ENCODE results near the gene DSTN.

Gene DSTN

DNA sequence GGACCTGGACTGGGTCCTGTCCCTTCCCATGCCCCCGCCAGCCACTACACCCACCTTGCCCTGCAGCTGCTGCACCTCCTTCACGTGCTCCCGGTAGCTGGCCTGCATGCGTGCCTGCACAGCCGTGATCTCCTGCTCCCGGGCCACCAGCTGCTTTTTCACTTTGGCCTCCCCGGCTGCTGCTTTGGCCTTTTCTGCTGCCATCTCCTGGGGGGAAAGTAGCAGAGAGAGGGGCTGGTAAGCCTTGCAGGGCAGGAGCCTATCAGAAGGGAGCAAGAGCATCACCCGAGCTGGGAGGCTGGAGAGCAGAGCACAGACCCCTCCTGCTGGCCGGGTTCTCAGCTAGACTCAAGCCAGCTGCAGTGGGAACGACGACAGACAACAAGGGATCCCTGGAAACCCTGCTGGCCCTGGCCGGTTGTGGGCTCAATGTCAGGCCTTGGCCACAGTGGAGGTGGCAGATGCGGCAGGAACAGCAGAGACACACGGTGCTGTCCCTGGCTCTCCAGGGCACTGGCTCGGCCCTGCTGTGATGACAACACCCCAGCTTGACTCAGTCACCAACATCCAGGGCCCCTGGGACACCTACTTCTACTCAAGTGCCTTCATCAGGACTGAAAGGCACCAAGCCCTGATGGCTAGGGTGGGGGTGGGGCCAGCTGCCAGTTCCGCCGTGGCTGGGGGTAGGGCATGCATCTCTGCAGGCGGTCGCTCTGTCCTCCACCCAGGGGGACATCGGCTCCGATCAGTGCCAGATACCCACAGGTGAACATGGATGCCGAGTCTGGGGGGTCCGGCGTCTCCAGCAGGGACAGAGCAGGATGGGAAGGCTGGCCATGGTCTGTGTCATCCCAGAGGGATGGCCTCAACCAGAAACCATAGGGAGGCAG is 66.9 kb downstream of the DSTN start:
- no peak for DNase-seq (ENCODE audit: low read depth in 2 of 2, low spot score in 1 of 2)

DNA sequence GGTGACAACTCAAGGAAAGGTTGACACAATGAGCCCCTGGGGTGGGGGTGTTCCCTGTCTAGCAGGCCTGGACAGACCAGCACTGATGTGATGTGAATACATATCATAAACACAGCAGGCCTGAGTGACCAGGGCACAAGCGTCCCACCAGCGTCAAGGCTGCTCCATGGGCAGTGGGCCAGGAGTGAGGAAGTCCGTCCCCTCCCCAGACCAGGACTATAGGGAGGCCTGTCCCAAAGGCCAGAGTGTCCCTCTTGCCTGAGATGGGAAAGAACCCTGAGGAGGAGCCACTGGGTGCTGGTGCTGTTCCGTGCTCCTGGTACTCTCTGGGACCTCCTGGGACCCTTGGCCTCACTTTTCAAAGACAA is 67.5 kb downstream of the DSTN start:
- no peak for DNase-seq (ENCODE audit: low read depth in 2 of 2, low spot score in 1 of 2)

DNA sequence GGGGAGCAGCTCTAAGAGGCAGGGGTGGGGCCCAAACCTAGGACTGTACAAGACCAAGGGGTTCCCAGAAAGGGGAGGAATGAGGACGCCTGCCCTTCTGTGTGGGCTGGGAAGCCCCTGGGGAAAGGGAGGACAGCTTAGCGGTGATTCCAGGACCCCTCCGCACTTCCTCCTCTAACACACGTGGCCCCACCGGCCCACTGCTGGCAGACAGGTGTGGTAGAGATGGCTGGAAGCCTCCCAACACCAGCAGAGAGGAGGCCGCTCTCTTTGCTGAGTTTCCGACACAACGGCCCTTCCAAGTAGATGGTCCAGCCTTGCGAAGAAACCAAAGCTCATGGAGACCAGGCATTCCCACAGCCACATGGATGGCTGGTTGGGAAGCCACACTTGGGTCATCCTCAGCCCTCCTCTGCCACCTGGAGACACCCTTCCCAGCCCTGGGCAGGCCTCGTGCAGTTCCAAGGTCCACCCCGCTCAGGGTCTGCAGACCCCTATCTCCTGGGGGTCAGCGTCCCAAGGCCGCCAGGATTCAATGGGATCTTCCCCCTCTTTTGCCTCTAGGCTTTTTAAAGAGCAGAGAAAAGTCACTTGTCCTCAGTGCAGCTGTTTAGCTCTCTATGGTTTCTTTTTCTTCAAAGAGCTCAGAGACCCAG is 68.2 kb downstream of the DSTN start:
- DNase-seq (ENCODE audit: low read depth in 2 of 2, low spot score in 1 of 2) = no peak

DNA sequence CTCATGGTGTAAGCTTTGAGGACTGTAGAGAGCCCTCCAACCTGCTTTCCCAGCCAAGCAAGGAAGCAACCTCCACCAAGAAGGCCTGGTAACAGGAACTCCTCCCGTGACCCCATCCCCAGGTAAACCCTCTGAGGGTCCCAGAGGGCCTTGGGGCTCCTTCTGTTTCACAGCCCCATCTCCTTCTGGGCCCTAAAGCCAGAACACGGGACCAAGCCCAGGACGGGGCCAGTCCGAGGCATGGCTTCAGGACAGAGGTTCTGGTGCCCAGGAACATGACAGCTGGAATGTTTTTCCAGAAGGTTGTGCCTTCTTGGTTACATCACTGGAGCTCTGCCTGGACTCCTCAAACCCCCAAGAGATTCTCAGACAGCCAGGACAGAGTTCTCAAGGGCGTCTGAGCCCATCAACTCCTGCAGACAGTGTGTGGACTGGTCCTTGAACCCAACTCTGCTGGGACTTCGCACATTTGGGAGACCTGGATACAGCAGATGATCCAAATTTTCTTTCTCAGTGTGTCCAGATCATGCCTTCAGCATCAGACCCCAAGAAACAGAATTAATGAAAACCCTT is 69.0 kb downstream of the DSTN start:
- DNase-seq (ENCODE audit: low read depth in 2 of 2, low spot score in 1 of 2) = no peak

DNA sequence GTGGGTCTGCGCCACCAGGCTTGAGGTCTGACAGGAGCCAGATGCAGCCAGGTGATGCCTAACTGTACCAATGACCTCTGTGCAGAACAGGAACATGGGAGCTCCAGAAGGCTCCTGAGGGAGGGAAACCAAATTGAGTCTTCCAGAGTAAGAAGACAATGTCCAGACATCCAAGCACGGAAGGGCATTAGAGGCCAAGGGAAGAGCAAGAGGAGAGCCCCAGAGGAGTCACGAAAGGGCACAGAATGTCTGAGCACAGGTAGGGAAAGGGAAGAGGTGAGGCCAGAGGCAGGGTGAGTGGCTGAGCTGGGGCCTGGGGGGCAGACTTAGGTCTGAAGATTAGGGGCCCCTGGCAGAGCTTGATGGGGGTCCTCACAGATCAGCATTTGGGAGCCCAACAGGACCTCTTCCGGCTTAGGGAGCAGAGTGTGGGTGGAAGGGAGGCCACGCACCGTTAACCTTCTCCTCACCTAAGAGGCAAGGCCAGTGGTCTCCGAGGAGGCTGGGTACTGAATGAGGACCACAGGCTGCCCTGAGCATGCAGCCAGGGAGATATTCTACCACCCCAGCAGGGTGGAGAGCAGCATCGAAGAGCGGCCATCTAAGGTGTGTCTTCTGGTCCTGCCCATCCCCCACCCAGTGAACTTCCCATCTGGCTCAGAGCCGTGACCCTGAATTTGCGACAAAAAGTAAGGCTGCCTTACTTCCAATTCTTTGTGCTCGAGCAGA is 70.4 kb downstream of the DSTN start:
- no peak for DNase-seq (ENCODE audit: low read depth in 2 of 2, low spot score in 1 of 2)

DNA sequence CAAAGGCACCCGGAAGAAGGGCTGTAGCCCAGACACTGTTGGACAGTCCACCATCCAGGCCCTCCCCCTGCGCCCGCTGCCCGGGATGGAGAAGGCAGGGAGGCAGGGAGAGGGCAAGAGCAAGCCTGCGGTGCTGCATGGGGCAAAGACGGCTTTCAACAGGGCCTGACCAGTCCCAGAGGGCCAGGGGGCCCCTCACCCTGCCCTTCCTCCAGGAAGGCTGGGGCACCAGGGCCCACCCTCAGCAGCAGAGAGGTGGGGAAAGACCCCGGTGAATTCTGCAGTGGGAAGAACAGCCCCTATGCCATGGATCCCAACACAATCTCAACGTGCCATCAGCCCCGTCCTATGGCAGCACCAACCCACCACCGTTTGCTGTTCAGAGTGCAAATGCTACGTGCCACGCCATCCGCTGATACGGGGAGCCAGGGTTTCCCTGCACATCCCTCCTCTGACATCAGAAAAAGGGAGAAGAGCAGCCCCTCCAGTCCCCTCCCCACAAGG is 71.1 kb downstream of the DSTN start:
- no peak for DNase-seq (ENCODE audit: low read depth in 2 of 2, low spot score in 1 of 2)

DNA sequence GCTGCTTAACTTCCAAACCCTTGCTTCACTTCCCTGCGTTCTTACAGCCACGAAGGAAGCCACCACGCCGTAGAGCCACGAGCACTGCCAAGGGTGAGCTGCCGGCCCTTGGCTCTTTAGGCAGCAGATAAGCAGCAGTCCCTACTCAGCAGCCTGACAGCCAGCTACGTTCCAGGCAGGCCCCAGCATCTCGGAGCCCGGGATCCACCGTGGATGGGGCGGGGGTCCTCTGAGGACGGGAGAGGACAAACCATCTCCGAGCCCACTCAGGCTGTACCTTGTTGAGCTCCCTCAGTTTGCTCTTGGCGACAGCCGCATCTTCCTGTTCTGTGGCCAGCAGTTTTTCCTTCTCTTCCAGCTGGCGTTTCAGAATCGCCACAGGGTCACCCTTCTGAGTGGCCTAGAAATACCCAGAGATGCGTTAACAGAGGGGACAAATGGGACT is 71.7 kb downstream of the DSTN start:
- no peak for DNase-seq (ENCODE audit: low read depth in 2 of 2, low spot score in 1 of 2)

DNA sequence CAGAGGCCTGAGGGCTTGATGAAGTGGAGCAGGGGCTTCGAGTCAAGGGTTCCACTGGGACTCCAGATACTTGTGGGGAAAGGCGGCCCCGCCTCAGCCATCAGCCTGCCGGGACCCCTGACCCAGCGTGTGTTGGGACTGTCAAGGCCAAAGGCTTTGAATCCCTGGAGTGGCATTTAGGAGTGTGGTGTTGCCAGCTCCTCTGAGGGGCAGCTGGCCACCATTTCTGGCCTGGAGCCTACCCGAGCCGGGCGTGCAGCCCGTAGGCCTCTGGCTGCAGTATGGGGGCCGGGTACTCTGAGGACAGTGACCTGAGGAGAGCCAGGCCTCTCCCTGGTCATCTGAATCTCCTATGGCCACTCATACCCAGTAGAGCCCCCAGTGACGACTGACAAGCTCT is 72.1 kb downstream of the DSTN start:
- DNase-seq (ENCODE audit: low read depth in 2 of 2, low spot score in 1 of 2) = no peak

DNA sequence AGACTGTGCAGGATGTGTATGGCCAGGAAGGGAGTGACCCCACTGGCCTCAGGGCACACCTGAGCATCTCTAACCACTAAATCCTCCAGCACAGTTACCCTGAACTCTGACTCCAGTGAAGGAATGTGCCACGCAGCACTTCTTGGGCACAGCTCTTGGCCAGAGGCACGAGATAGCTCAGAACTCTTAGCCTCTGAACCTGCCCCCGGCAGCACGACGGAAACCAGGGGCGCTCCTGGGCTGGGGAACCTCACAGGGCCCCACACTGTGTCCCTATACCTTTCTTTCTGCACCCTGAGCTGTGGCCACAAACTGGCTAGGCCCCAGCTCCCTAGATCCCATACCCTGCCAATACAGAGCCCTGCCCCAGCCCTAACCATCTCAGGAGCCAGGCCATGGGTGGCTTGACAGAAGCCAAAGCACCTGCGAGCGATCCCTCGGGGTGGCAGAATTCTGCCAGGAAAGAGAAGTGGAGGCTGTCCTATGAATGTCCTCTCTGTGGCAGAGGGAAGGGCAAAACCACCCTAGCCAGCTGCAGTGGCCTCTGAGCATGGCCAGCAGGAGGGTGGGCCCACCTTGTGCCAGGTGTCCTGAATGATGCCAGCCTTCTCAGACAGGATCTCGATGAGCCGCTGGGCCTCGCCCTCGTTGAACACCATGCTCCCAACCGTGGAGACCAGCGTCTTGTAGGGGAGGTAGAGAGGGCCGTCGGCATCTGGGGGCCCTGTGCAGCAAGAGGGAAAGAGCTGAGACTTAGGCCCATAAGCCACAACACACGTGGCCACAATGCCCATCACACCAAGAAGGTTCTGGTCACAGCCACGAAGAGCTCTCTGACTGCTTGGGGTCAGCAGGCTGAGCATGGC is 72.8 kb downstream of the DSTN start:
- no peak for DNase-seq (ENCODE audit: low read depth in 2 of 2, low spot score in 1 of 2)

DNA sequence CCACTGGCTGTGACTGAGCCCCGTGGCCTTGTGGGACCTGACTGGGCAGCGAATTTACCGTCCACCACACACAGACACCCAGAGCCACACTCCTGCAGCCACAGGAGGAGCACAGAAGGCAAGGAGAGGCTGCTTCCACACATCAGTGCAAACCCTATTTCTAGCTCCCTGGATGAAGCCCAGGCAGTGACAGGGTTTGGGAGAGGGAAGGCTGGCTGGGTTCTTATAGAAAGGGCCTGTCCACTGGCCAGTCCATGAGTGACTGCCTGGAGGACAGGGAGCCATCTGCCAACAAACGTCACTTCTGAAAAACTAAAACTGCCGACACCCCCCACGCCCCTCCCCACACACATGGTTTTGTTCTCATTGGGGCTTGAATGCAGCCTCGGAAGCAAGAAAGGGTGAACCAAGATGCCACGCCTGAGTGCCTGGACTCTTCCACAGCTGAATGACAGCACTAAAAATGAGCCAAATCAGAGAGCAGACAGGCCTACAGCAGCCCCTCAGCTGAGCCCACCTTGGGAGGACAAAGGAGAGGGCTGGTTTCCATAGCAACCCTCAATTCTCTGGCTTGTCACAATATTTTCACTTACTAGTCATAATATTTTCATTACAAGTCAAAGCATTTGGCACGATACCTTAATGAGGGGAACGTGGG is 73.8 kb downstream of the DSTN start:
- no peak for DNase-seq (ENCODE audit: low read depth in 2 of 2, low spot score in 1 of 2)

DNA sequence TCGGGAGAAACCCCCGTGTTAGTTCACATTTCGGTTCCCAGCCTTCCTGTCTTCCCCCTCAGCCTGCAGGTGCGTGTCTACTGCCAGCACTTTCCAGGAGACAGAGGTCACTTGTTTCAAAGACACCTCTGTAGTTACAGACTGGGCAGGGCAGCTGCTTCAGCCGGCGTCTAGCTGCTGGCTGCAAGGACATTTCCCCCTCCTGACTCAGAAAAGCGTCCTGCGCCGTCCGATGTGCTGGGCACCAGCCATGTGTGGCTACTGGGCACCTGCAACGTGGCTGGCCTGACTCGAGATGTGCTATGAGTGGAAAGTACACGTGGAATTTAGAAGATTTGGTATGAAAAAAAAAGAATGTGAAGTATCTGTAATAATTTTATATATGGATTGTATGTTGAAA is 74.6 kb downstream of the DSTN start:
- no peak for DNase-seq (ENCODE audit: low read depth in 2 of 2, low spot score in 1 of 2)

DNA sequence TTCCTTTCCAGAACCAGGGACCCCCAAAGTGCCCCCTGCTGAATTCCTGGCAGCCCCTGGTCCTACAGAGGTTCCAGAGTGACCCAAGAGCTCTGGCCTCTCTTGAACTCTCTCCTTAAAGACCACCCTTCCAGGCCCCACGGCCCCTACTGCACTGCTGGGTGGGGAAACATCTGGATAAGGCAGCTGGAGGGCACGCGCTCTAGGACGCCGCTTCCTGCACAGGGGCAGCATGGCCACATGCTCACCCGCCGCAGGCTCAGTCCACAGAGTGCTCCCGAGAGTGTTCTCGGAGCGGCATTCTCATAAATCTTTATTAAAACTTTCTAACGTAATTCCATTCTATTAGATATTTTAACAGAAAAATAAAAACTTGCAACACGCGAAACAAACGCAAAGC is 75.1 kb downstream of the DSTN start:
- DNase-seq (ENCODE audit: low read depth in 2 of 2, low spot score in 1 of 2) = no peak

DNA sequence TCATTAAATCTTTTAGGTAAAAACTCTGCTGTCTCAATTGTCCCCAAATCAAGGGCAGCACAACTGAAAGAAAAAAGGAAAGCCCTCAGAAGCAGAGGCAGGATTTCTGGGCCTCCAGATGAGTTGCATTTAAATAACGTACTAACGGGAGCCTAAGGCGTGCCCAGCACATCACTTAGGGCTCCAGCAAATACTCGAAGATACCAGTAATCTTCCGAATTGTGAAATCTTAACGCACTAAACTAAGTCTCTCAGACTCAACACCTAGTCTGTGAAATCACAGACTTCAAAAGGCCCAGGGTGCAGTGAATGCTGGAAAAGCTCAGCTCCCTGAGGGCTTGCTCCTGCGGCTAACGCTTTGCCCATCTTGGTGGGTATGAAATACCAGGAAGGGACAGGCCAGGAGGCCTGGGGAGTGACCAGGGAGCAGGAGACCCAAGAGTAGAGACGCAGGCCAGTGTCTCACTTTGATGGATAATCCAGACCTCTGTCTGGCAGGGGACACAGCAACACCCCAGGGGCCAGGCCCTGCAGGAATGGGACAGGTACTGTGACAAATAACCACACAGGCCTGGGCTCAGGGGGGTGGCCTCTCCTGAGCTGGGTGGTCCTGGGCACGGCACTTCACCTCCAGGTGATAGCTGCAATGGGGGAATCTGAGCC is 75.8 kb downstream of the DSTN start:
- DNase-seq (ENCODE audit: low read depth in 2 of 2, low spot score in 1 of 2) = no peak

DNA sequence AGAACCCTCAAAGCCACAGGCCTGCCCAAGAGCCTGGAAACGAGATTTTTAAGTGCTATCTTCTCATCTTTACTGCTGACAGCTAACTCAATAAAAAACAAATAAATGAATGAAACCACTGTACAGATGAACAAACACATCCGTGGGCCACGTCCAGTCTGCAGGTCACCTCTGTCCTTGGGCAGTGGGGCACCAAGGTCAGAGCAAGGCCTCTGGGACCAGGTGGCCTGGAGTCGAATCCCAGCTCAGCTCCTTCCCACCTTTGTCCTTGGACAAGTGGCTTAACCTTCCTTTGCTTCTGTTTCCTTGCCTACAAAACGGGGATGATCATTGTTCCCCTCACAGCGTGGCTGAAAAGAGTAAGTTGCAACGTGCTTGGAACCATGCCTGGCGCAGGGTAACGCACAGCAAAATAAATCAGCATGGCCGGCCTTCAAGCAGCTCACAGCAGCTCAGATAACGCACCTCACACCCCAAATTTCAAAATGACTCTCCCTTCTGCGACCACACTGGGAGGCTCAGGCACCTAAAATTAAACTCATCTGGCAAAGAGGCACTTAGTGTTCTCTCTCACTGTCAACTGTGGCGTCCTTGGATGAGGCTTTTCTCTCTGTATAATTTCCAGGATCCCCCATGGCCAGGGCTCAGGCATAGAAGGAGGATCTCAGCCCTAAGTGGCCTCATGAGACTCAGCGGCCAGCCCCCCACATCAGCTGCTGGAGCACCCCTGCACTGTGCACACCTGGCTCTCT is 76.5 kb downstream of the DSTN start:
- DNase-seq (ENCODE audit: low read depth in 2 of 2, low spot score in 1 of 2) = no peak

DNA sequence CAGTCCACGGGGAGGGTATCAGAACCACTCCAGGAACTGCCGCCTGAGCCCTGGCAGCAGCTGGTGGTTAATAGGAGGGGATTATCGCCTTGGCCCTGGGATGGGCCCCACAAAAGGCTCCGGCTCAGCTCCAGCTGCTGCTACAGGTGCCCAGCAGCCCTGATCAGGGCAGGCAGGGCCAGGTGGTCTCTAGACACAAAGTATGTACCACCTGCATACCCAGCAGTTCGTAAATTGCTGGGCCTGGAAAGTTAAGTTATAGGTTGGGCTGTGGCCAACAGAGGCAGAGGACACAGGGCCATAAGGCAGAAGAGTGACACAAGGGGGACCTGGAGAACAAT is 77.1 kb downstream of the DSTN start:
- DNase-seq (ENCODE audit: low read depth in 2 of 2, low spot score in 1 of 2) = no peak

DNA sequence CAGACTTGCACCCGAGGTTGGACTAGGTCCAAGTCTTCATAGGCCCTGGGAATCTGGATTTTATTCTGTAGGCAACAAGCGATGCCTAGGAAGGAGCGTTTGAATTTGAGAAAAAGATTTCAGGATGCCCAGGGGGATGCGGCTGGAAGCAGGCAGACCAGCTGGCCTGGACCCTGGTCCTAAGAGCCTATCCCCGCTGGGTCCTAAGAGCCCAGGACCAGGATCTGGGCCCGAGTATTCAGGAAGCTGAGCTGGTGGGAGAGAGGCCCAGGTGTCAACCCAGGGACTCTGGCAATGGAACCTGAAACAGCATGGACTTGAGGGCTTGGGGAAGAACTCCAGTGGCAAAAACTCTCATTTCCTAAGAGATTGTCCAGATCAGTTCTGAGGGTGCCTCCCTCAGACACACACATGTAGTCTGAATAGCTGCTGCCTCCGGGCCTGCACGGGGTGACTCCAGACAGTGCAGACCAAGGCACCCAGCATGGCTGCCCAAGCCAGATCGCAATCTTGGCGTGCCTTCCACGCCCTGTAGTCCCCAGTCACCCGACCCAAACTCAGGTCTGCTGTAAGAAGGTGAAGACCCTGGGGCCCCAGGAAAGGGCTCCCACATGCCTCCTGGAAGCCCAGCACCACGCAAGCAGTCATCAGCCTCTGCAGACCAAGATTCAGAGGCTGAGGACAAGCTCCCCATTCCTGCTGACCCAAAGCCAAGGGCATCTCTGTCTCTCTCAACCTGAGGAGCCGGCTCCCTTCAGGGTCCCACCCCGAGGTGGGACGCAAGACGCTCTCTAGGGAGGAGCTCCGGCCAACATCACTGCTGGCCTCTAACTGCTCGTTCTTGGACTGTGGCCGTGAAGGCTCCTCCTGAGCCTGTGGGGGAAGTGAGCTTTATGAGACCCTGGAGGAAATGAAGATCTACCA is 77.8 kb downstream of the DSTN start:
- no peak for DNase-seq (ENCODE audit: low read depth in 2 of 2, low spot score in 1 of 2)

DNA sequence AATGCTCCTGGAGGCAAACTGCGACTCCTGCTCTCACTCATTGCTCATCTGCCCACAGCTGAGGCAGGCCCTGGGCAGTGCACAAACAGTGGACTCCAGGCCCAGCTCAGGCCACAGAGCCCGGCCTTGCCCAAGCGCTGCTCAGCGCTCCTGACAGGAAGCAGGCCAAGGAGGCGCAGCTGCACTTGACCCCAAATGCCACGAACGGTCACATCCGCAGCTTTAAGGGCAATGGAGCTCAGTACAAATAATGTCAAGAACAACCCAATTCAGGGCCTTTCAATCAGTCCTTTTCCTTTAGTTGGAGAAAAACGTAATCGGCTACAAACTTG is 78.4 kb downstream of the DSTN start:
- no peak for DNase-seq (ENCODE audit: low read depth in 2 of 2, low spot score in 1 of 2)

Measured in stimulated activated CD8-positive, alpha-beta memory T cell treated with anti-CD3 and anti-CD28 coated beads, Interleukin-4, amount 100 ng/mL, for 4 hours (primary cell).